Mucosa of rectum (tissue), 2 donors: ENCODE results near the gene SPAG6.
"Not testable (repeated sequence)": the region's sequence is repeated elsewhere in the genome, so short reads cannot be mapped to it uniquely, and the experiment has no call there.

Source experiments
- H3K27ac ChIP-seq, 2 donors: one replicate each; pipeline ENCODE4 v1.7.0; 2013; ENCODE audit warnings: inconsistent platforms in 2 of 2, low read depth in 2 of 2, low read length in 2 of 2
- H3K27me3 ChIP-seq, 2 donors: one replicate each; pipeline ENCODE4 v1.7.0; 2013; ENCODE audit warnings: low read length in 2 of 2; ENCODE audit not compliant: control insufficient read depth in 2 of 2, insufficient read depth in 2 of 2
- H3K36me3 ChIP-seq, 2 donors: one replicate each; pipeline ENCODE4 v1.7.0; 2013; ENCODE audit warnings: low read length in 2 of 2; ENCODE audit not compliant: control insufficient read depth in 2 of 2, insufficient read depth in 2 of 2
- H3K4me1 ChIP-seq, 2 donors: one replicate each; pipeline ENCODE4 v1.7.0; 2013; ENCODE audit warnings: low read length in 2 of 2, mild to moderate bottlenecking in 1 of 2; ENCODE audit not compliant: control insufficient read depth in 2 of 2, insufficient read depth in 2 of 2
- H3K4me3 ChIP-seq, 2 donors: one replicate each; pipeline ENCODE4 v1.7.0; 2013; ENCODE audit warnings: low read length in 2 of 2
- H3K9ac ChIP-seq, 2 donors: one replicate each; pipeline ENCODE4 v1.7.0; 2013; ENCODE audit warnings: low read length in 2 of 2, low read depth in 1 of 2, mild to moderate bottlenecking in 1 of 2
- H3K9me3 ChIP-seq, 2 donors: one replicate each; pipeline ENCODE4 v1.7.0; 2013; ENCODE audit warnings: low read length in 2 of 2; ENCODE audit not compliant: control insufficient read depth in 2 of 2
- donor health status: healthy.
- donor health status: Normal muscosa, but diverticular disease.

SPAG6 gene

GRCh38 chr10:22389856-22390589, 44.7 kb downstream of the SPAG6 start:
- H3K27me3 ChIP-seq = no peaks in the 10 kb centered on the region
- H3K36me3 ChIP-seq = no peaks in the 10 kb centered on the region
- H3K4me1 ChIP-seq = no peaks in the 10 kb centered on the region
- H3K27ac ChIP-seq = no peak overlapping the region
- H3K9ac ChIP-seq = no peak overlapping the region
- H3K9me3 ChIP-seq = no peaks in the 10 kb centered on the region
- no peak overlapping the region for H3K4me3 ChIP-seq

GRCh38 chr10:22391600-22391999, 46.3 kb downstream of the SPAG6 start:
- Histone ChIP-seq H3K27ac (no peak overlapping the region), H3K9ac (no peak overlapping the region), H3K9me3 (no peaks in the 10 kb centered on the region), H3K36me3 (no peaks in the 10 kb centered on the region), H3K27me3 (no peaks in the 10 kb centered on the region), H3K4me1 (no peaks in the 10 kb centered on the region), H3K4me3 (no peak overlapping the region)

- H3K4me1 ChIP-seq, H3K36me3 ChIP-seq, H3K27me3 ChIP-seq, H3K9me3 ChIP-seq, H3K27ac ChIP-seq, H3K9ac ChIP-seq, H3K4me3 ChIP-seq: not testable (repeated sequence)
Measured at GRCh38 chr10:22396195-22396594, 50.9 kb downstream of the SPAG6 start.

- not testable (repeated sequence) for H3K4me3 ChIP-seq, H3K36me3 ChIP-seq, H3K4me1 ChIP-seq, H3K9ac ChIP-seq, H3K27me3 ChIP-seq, H3K9me3 ChIP-seq, H3K27ac ChIP-seq
Measured at GRCh38 chr10:22406916-22407315, 61.6 kb downstream of the SPAG6 start.

GRCh38 chr10:22410394-22410793, 65.1 kb downstream of the SPAG6 start:
- Histone ChIP-seq H3K9me3 (no peaks in the 10 kb centered on the region), H3K27me3 (no peaks in the 10 kb centered on the region), H3K27ac (no peak overlapping the region), H3K4me1 (no peaks in the 10 kb centered on the region), H3K36me3 (no peaks in the 10 kb centered on the region), H3K4me3 (no peak overlapping the region), H3K9ac (no peak overlapping the region)

- Histone ChIP-seq H3K27me3 (no peaks in the 10 kb centered on the region), H3K4me3 (no peak overlapping the region), H3K36me3 (no peaks in the 10 kb centered on the region), H3K9ac (no peak overlapping the region), H3K9me3 (no peaks in the 10 kb centered on the region), H3K4me1 (no peaks in the 10 kb centered on the region), H3K27ac (no peak overlapping the region)
Measured at GRCh38 chr10:22410846-22411245, 65.5 kb downstream of the SPAG6 start.

- Histone ChIP-seq H3K4me1 (no peaks in the 10 kb centered on the region), H3K27ac (no peak overlapping the region), H3K27me3 (no peaks in the 10 kb centered on the region), H3K9me3 (no peaks in the 10 kb centered on the region), H3K4me3 (no peak overlapping the region), H3K9ac (no peak overlapping the region), H3K36me3 (no peaks in the 10 kb centered on the region)
Measured at GRCh38 chr10:22414146-22414545, 68.8 kb downstream of the SPAG6 start.

- Histone ChIP-seq H3K36me3 (no peaks in the 10 kb centered on the region), H3K27ac (no peak overlapping the region), H3K9me3 (no peaks in the 10 kb centered on the region), H3K4me1 (no peaks in the 10 kb centered on the region), H3K4me3 (no peak overlapping the region), H3K27me3 (no peaks in the 10 kb centered on the region), H3K9ac (no peak overlapping the region)
Measured at GRCh38 chr10:22415072-22415471, 69.8 kb downstream of the SPAG6 start.

- H3K9ac ChIP-seq = no peak overlapping the region
- H3K4me1 ChIP-seq = no peaks in the 10 kb centered on the region
- H3K4me3 ChIP-seq = no peak overlapping the region
- H3K36me3 ChIP-seq = no peaks in the 10 kb centered on the region
- H3K27me3 ChIP-seq = no peaks in the 10 kb centered on the region
- H3K27ac ChIP-seq = no peak overlapping the region
- H3K9me3 ChIP-seq = no peaks in the 10 kb centered on the region
Measured at GRCh38 chr10:22417736-22418268, 72.5 kb downstream of the SPAG6 start.

- Histone ChIP-seq H3K4me3 (no peak overlapping the region), H3K9me3 (no peaks in the 10 kb centered on the region), H3K9ac (no peak overlapping the region), H3K27ac (no peak overlapping the region), H3K36me3 (no peaks in the 10 kb centered on the region), H3K27me3 (no peaks in the 10 kb centered on the region), H3K4me1 (no peaks in the 10 kb centered on the region)
Measured at GRCh38 chr10:22420787-22421517, 75.7 kb downstream of the SPAG6 start.
